AG10803 (cell line): Measurements from ENCODE around the gene SF3B6.

Experiments
- DNase-seq: peaks from one replicate; pipeline ENCODE4 v3.0.0; 2010; ENCODE audit warnings: low read depth
- H3K4me3 ChIP-seq: 2 replicates; pipeline ENCODE4 v1.5.1; 2011; ENCODE audit warnings: mild to moderate bottlenecking, low read length, control low read depth
- CTCF ChIP-seq: conservative IDR thresholded peaks from 2 replicates; pipeline ENCODE4 v1.5.1; 2011; ENCODE audit warnings: mild to moderate bottlenecking, low read length, control low read depth, inconsistent platforms

The SF3B6 gene

GRCh38 chr2:24075915-24076848 lies at the start of gene SF3B6:
SF3B6 (minus strand) TSS chr2:24076326; CDS start chr2:24076229, 97 bp downstream.
- H3K4me3 ChIP-seq: peak within 1 kb of the TSS; percentile 98
- peak; percentile 98 for DNase-seq
- TF ChIP-seq CTCF: no peak; the same call in 1 of the 2 replicates

GRCh38 chr2:24123922-24124580 lies 47.9 kb upstream of the SF3B6 start:
- DNase-seq: peak; percentile 33
- TF ChIP-seq CTCF: no peak
- H3K4me3 ChIP-seq: peak overlapping the region; percentile 83

- peak; percentile 84 for DNase-seq
- no peak for TF ChIP-seq CTCF
- peak within 1 kb of the TSS; percentile 83 for H3K4me3 ChIP-seq
Measured at GRCh38 chr2:24123195-24123921, 47.2 kb upstream of the SF3B6 start, which contains the start of the genes FAM228B and PFN4. FAM228B (plus strand) TSS chr2:24123469; CDS start chr2:24124362, 893 bp downstream. PFN4 (minus strand) TSS chr2:24123334; CDS start chr2:24122535, 799 bp downstream.

GRCh38 chr2:24122366-24123194 lies 46.5 kb upstream of the SF3B6 start:
- peak overlapping the region; percentile 83 for H3K4me3 ChIP-seq
- TF ChIP-seq CTCF: no peak
- no peak for DNase-seq

- H3K4me3 ChIP-seq: no peak overlapping the region
- TF ChIP-seq CTCF: no peak
- DNase-seq: no peak
Measured at GRCh38 chr2:24121469-24121868, 45.3 kb upstream of the SF3B6 start.

- no peak overlapping the region for H3K4me3 ChIP-seq
- TF ChIP-seq CTCF: no peak
- DNase-seq: no peak
Measured at GRCh38 chr2:24121066-24121465, 44.9 kb upstream of the SF3B6 start.
